Stimulated activated CD4-positive, alpha-beta T cell treated with anti-CD3 and anti-CD28 coated beads, Interleukin-4, amount 100 ng/mL, for 1 hour (primary cell): ENCODE data around the gene DAZL.

ENCODE experiments used
- DNase-seq: peaks from one replicate; pipeline ENCODE4 v3.0.0-alpha.2; 2020

DAZL gene

DNA sequence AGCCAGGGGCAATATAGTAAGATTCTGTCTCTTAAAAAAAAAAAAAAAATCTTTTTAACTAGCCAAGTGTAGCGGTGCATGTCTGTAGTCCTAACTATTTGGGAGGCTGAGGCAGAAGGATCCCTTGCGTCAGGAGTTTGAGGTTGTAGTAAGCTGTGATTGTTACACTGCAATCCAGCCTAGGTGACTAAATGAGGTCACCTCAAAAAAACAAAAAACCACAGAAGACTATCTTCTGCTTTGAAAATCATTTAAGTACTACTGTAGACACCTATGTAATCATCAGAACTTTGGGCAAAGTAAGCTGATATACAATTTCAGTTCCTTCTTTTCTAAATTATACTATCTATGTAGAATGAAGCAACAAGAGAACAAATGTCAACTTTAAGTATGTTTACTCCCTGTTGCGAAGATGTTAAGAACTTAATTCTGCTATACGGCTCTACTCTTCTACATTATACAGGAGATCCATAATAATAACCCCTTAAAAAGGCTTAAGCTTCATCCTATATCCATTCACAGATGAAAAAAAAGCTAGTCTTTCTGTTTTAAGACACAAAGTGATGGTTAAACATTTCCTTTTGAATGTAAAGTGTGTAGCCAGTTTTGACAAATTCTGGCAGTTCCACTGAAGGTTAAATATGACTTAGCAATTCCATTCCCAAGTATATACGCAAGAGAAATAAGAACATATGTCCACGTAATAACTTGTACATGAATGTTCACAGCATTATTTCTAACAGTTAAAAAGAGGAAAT lies 15.2 kb downstream of the DAZL start:
- DNase-seq, result no peak

GRCh38 chr3:16589120-16589519 lies 16.1 kb downstream of the DAZL start:
- DNase-seq, result no peak

- DNase-seq, result no peak
Measured at GRCh38 chr3:16587681-16588060, 17.6 kb downstream of the DAZL start.

DNA sequence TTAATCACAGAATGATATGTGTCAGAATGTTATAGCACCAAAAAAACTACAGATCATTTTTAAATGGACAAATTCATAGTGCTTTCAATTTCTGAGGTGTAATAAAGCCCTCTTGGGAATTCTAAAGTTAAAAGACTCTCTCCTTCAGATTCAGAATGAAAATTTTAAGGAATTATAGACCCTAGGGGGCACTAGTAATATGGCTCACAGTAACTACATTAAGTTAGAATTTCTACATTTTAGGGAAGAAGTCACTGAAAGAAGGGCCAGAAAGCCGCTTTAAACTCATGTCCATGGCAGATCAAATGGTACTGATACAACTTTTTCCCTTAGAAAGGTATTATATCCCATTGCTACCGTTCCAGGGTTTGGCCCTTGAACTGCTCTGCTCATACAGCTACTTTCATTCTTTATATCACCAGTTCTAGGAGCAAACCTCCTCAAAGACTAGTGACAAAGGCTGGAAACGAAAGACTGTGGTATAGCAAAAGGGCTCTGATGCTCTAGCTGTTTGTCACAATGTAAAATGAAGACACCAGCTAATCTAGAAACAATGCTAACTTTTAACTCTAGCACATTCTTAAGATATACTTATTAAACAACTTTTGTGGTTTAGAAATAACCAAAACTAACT lies 18.1 kb downstream of the DAZL start:
- no peak for DNase-seq

DNA sequence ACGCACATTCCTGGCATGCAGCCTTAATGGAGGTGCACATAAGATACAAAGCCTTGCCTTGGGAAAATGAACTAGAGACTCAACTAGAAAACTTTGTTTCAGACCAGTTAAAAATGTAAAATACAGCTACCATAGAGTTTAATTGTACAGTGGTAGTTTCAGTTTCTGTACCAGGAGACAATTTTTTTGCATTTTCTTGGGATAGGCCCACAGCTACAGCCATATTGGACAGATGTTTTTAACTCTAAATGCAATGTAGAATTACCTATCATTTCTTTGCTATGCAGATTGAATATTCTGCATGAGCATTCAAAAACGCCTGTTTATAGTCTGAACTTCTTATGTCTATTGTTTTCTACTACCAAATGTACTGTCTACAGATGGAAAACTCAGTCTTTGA lies 20.3 kb downstream of the DAZL start:
- DNase-seq, result no peak

- DNase-seq, result no peak
Measured at GRCh38 chr3:16583551-16583950, 21.7 kb downstream of the DAZL start.

DNA sequence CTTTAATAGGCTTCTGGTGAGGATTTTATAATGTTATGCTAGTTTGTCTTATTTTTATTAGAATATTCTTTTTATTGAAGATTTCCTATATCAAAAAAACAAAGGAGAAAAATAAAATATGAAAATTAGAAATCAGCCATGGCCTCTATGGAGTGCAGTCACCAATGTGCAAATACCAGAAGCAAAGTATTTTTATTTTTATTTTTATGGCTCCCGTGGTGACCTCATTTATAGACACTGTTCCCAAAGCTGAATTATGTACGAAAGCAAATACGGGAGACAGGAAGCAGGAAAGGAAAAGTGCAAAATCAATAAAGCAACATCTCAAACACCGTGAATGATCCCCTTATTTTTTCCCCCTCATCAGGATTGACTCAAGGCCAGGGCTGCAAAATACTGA lies 35.1 kb downstream of the DAZL start:
- DNase-seq, result no peak

DNA sequence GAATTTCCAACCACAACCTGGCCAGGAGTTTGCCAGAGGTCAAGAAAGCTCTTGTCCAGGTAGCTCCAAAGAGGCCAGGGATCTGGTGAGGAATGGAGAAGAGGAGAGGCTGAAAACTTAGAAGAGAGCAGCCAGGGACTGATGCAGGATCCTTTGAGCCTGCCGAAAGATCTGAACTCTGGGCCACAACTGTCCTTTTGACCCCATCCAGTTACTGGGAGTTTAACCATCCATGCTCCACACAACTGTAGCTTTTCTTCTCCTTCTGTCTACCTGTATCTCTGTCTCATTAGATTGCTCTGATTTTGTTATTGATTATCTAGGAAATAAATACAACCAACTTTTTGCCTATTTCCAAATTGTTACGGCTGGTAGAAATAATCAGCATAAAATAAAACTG lies 36.7 kb downstream of the DAZL start:
- DNase-seq, result no peak

DNA sequence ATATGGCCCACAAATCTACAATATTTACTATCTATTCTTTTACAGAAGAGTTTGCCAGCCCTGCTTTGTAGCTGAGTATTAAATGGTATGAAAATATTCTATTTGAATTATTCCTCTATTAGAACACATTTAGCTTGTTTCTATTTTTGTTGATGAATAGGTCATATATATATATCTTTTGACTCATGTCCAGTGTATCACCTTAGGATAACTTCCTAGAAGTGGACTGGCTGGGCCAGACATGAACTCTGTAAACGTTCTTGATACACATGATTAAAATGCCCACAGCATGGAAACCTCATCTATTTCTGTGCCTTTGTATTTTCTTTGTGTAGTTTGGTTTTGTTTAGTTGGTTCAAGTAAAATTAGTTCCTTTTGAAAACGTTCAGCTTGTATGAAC lies 37.1 kb downstream of the DAZL start:
- no peak for DNase-seq

DNA sequence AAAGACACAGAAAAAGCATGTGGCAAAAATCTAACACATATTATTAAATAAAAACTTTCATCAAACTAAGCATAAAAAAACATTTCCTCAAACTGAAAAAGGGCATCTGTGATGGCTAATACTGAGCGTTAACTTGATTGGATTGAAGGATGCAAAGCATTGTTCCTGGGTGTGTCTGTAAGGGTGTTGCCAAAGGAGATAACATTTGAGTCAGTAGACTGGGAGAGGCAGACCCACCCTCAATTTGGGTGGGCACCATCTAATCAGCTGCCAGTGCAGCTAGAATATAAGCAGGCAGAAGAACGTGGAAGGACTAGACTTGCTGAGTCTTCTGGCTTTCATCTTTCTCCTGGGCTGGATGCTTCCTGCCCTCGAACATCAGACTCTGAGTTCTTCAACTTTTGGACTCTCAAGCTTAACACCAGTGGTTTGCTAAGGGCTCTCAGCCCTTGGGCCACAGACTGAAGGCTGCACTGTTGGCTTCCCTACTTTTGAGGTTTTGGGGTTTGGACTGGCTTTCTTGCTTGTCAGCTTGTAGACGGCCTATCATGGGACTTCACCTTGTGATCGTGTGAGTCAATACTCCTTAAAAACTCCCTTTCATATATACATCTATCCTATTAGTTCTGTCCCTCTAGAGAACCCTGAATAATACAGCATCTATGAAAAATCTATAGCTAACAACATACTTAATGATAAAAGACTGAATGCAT lies 45.4 kb downstream of the DAZL start:
- DNase-seq, result no peak

DNA sequence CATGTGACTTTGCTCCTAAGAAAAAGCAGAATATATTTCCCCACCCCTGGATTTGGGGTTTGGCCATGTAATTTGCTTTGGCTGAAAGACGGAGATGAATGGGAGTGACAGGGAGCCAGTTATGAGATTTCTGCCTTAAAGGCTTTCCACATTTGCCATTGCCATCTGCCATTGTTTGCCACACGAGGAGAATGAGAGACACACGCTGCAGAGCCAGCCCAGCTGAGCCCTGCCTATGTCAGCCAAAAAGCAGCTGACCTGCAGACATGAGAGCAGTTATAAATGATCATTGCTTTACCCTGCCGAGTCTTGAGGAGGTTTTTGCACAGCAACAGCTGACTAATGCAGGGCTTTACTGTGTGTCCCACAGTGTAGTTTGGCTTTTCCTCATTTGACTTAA lies 51.1 kb downstream of the DAZL start:
- DNase-seq, result no peak

DNA sequence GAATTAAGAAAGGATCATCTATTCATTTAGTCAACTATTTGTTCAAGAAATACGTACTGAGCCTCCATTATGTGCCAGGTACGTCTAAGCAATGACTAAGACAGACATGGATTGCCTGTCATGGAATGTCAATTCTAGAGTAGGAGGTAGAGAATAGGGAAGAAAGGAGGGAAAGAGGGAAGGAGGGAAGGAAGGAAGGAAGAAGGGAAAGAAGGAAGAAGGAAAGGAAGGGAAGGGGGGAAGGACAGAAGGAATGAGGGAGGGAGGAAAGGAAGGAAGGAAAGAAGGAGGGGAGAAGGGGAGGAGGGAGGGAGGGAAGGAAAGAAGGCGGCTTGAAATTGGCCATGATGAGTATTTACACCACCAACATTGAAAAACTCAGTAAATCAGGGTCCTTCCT lies 52.5 kb downstream of the DAZL start:
- no peak for DNase-seq

DNA sequence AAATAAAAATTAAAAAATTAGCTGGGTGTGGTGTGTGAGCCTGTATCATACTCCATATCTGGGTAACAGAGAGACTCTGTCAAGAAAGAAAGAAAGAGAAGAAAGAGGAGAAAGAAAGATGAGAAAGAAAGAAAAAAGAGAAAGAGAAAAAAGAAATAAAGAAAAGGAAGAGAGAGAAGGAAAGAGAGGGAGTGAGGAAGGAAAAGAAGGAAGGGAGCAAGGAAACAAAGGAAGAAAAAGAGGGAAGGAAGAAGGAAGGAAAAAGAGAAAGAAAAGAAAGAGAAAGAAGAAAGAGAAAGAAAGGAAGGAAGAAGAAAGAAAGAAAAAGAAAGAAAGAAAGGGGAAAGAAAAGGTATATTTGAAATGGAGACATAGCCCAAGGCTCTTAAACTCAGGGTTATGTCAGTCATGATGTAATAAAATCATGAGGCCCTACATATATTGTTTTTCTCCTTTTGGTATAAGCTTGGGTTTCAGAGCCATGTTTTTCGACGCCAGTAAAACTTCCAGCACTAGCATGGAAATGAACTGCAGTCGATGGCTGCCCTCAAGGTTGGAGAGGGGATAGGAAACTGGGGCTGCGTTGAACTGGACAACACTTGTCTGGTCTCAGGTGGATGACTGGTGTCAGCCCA lies 53.8 kb downstream of the DAZL start:
- DNase-seq, result no peak

GRCh38 chr3:16550676-16551341 lies 54.4 kb downstream of the DAZL start:
- DNase-seq, result peak; percentile 54

DNA sequence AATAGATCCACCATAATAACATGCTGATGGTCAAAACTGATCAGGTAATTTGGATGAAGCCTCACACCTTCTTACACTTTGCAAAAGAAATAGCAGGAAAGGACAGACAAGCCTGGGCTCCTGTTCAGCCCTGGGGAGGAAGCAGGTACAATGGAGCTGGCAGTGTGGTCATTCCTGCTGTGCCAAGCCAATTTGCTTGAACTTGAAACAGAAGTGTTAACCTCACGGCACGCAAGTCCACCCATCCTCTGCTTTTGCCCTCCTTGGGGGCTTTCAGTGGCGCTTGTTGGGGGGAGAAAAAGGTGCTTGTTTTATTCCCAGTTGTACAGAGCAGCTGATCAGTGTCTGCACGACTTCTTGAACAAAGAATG lies 54.9 kb downstream of the DAZL start:
- no peak for DNase-seq

DNA sequence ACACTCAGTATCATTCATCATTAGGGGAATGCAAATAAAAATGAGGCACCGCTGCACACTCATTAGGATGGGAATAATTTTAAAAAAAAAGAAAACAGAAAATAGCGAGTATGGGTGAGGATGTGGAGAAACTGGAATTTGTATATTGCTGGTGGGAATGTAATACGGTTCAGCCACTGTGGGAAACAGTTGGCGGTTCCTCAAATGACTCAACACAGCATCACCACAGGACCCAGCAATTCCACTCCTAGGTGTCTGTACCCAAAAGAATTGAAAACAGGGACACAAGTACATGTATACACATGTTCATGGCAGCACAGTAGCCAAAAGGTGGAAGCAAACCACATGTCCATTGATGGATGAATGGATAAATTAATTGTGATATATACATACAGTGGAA lies 56.5 kb downstream of the DAZL start:
- no peak for DNase-seq

GRCh38 chr3:16547561-16548357 lies 57.5 kb downstream of the DAZL start:
- no peak for DNase-seq

- DNase-seq, result no peak
Measured at GRCh38 chr3:16546186-16547010, 58.8 kb downstream of the DAZL start.

DNA sequence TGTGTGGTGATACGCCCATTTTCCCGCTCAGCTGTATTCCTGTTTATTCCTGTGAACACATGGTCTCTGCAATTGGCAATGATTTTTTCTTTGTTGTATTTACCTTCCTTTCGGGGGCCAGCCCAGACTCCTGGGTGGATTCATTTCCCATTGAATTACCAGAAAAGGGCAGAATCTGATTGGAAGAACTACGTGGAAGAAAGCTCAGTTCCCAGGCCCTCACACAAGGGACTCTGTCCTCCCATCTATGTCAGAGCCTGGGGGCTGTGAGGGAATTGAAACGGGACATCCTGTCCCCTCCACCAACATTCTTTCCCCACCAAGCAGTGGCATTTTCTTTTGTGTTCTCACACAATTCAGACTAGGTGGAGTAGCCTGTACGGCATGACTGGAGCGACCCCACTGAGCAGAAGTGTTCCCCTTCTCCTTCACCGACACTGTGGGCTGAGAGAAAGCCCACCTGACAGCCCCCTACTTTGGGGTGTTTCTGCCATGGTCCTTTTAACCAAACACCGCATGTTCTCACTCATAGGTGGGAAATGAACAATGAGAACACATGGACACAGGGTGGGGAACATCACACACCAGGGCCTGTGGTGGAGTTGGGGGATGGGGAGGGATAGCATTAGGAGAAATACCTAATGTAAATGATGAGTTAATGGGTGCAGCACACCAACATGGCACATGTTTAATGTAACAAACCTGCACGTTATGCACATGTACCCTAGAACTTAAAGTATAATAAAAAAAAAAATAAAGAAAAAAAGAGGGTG lies 59.6 kb downstream of the DAZL start:
- DNase-seq, result no peak

DNA sequence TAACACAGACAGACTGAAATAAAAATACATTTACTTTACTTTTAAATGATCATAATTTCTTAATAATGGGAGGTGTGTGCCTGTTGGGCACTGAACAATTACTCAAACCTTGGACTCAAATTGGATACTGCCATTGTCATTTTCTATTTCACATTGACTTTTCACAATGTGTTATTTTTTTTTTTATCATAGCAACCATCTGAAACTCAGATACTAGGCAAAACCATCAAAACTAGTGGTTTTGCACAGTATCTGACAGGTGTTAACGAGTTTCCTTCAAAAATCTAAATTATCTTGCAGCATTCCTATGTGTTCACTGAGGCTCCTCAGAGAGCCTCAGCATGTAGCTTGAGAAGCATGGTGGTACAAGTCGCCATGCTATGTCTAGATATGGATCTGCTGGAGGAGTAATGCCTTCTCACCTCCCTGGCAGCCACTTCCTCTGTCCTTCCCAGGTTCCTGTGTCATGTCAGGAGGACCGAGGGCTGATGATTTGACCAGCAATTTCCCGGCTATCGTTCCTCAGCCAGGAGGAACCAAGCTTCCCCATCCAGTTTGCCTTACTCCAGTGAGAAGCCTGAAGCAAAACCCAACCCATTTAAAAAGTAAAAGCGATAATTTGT lies 61.9 kb downstream of the DAZL start:
- no peak for DNase-seq
